Right cardiac atrium (tissue), 5 donors: Measurements from ENCODE around the gene LAMTOR3. TPM values are rescaled to one million over a fixed set of nuclear protein-coding genes. Genes with fewer than 3 reads are reported as not detected.

Experiments
- ATAC-seq, 2 donors: fragments of 200-7000 bp; cut with Tn5 transposase; one replicate each; pipeline versions ENCODE4 v1.8.0 to v1.9.1; 2020; ENCODE audit warnings: moderate library complexity in 2 of 2, mild to moderate bottlenecking in 1 of 2
- DNase-seq, 3 donors: peaks; one replicate each; pipeline ENCODE4 v3.0.0-alpha.2; 2020
- H3K27ac ChIP-seq: one replicate; pipeline ENCODE4 v1.5.1; 2013; ENCODE audit warnings: mild to moderate bottlenecking, low read length, control low read depth, moderate library complexity
- H3K27me3 ChIP-seq: one replicate; pipeline ENCODE4 v1.6.1; 2013; ENCODE audit not compliant: control insufficient read depth, insufficient read depth
- H3K4me1 ChIP-seq: one replicate; pipeline ENCODE4 v1.6.1; 2013; ENCODE audit warnings: low read length; ENCODE audit not compliant: control insufficient read depth, insufficient read depth
- H3K4me3 ChIP-seq: one replicate; pipeline ENCODE4 v1.5.1; 2013; ENCODE audit warnings: low read length, control low read depth
- H3K9me3 ChIP-seq: one replicate; pipeline ENCODE4 v1.6.1; 2013; ENCODE audit warnings: low read length; ENCODE audit not compliant: control insufficient read depth
- WGBS: extraction: QIAGEN DNeasy Blood & Tissue Kit; methylation state at CpG from one replicate; pipeline ENCODE4 v1.1.7; 2013; 5-methylcytosine and 5-hydroxymethylcytosine counted together
- intact Hi-C, 4 donors: fragments of 100-400 bp; cut with DNase I; formaldehyde crosslinking; loops; one replicate each; pipeline versions ENCODE4 v1.11.0 to v1.14.0; 2022 to 2023
- long read RNA-seq, 4 donors: library from polyadenylated mRNA; unstranded; transcript quantifications; one replicate each; pipeline ENCODE4 v2.0.0, GENCODE V29; 2020 to 2021
- polyA plus RNA-seq: library from polyadenylated mRNA; stranded (reverse); fragments of 200-250 nt; gene quantifications from one replicate; pipeline ENCODE4 v1.2.3, GENCODE V29; 2013
- total RNA-seq, 4 donors: library from RNA; stranded (reverse); fragmentation: NEBNext Ultra II Directional; extraction: Animal tissue kit (Norgen Biotek cat#: 25700); gene quantifications; one replicate each; pipeline ENCODE4 v1.2.1, GENCODE V29; 2021
- donor health status: healthy with polysubstance abuse.
- donor health status: DM: no; HTN: yes; CAD: no.
- donor health status: DM: no; HTN: no; CAD: no.
- donor health status: DM: no; HTN: yes; CAD: no; lungs with severe emphysema.
- donor health status: DM: yes; HTN: yes; CAD: no.

The LAMTOR3 gene, protein sequence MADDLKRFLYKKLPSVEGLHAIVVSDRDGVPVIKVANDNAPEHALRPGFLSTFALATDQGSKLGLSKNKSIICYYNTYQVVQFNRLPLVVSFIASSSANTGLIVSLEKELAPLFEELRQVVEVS
- 10 to 100 TPM; 24.9 to 38.3 (median 32.4) TPM for total RNA-seq
- polyA plus RNA-seq = 46.7 TPM
- long read RNA-seq, donor 1, full-length matches to known transcripts = 30 of 31 reads
- long read RNA-seq, donor 1, partial matches to known transcripts = 1 of 31 reads
- long read RNA-seq, donor 1, other reads (novel, unspliced or antisense) = 0 of 31 reads
- long read RNA-seq, donor 2, full-length matches to known transcripts = 23 of 24 reads
- long read RNA-seq, donor 2, partial matches to known transcripts = 0 of 24 reads
- long read RNA-seq, donor 2, other reads (novel, unspliced or antisense) = 1 of 24 reads
- long read RNA-seq, donor 3, full-length matches to known transcripts = 79 of 86 reads
- long read RNA-seq, donor 3, partial matches to known transcripts = 1 of 86 reads
- long read RNA-seq, donor 3, other reads (novel, unspliced or antisense) = 6 of 86 reads
- long read RNA-seq, donor 4, full-length matches to known transcripts = 15 of 16 reads
- long read RNA-seq, donor 4, partial matches to known transcripts = 1 of 16 reads
- long read RNA-seq, donor 4, other reads (novel, unspliced or antisense) = 0 of 16 reads

- WGBS = 3% methylated on average over 39 of the region's 40 CpGs
- Histone ChIP-seq H3K27ac (peak within 1 kb of the TSS; percentile 89), H3K27me3 (no peaks in the 10 kb centered on the region), H3K4me3 (peak within 1 kb of the TSS; percentile 94), H3K9me3 (no peaks in the 10 kb centered on the region), H3K4me1 (peaks cover 2% of the 10 kb centered on the region)
- peak; percentile 99 for ATAC-seq
- peak; percentile 92 to 96 (median 96) for DNase-seq
- intact Hi-C loops = loop anchor here (5.0 to 10.0 kb wide), 3 partner anchors 50 to 330 kb away; partner anchors contain the start of genes DNAJB14 (in 4 of the 4) and TRMT10A (in 1 of the 4)
Measured at GRCh38 chr4:99894161-99894997, at the start of gene LAMTOR3. LAMTOR3 (minus strand) TSS chr4:99894427; CDS start chr4:99893963, 464 bp downstream.

DNA sequence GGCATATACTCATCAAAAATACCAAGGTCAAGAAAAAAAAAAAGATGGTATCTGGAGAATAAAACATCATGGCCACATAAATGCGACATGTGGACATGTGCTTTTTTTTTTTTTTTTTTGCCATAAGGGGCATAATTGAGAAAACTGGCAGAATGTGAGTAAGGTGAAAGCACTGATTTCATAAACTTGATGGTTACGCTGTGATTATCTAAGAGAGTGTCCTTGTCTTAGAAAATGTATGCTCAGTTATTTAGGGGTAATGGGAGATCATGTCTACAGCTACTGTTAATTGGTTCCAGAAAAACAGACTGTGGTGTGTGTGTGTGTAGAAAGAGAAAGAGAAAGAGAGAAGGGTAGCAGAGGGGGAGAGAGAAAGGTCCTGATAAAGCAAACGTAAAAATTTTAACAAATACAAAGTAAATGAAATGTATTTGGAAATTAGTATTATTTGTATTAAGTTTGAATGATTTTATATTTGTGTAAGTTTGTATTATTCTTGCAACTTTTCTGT is 44.1 kb upstream of the LAMTOR3 start:
- no peak overlapping the region for H3K27ac ChIP-seq
- DNase-seq (no peak), ATAC-seq (no peak)
- no peaks in the 10 kb centered on the region for H3K4me1 ChIP-seq
- no peaks in the 10 kb centered on the region for H3K9me3 ChIP-seq
- H3K4me3 ChIP-seq = no peak overlapping the region
- WGBS = 95% methylated on average over 3 of the region's 3 CpGs
- intact Hi-C loops = no loop called here
- no peaks in the 10 kb centered on the region for H3K27me3 ChIP-seq

GRCh38 chr4:99934891-99935290 is 40.7 kb upstream of the LAMTOR3 start:
- intact Hi-C loops = no loop called here
- no peaks in the 10 kb centered on the region for H3K9me3 ChIP-seq
- H3K27me3 ChIP-seq = no peaks in the 10 kb centered on the region
- H3K27ac ChIP-seq = no peak overlapping the region
- DNase-seq = no peak
- no peaks in the 10 kb centered on the region for H3K4me1 ChIP-seq
- ATAC-seq = no peak
- no peak overlapping the region for H3K4me3 ChIP-seq

DNA sequence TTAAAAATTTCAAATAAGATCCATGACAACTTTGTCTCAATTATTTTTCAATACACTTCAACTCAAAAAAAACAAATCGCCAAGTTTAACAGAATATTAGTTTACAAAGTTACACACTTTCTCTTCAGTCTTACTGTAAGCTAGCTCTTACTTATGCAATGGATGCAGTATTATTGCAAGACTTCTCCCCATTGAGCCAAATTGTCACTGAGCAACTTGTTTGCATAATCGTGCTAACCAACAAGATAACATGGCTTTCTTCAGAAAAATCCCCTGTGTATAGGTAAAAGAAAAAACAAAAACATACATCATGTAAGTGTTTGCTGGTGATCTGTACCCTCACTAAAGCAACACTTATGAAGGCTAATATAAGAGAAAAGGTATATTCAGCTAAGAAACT is 33.3 kb upstream of the LAMTOR3 start:
- DNase-seq = no peak
- Histone ChIP-seq H3K27ac (no peak overlapping the region), H3K9me3 (no peaks in the 10 kb centered on the region), H3K4me3 (no peak overlapping the region), H3K4me1 (no peaks in the 10 kb centered on the region), H3K27me3 (no peaks in the 10 kb centered on the region)
- 77% methylated on average over 2 of the region's 2 CpGs for WGBS
- ATAC-seq = no peak
- intact Hi-C loops = no loop called here

DNA sequence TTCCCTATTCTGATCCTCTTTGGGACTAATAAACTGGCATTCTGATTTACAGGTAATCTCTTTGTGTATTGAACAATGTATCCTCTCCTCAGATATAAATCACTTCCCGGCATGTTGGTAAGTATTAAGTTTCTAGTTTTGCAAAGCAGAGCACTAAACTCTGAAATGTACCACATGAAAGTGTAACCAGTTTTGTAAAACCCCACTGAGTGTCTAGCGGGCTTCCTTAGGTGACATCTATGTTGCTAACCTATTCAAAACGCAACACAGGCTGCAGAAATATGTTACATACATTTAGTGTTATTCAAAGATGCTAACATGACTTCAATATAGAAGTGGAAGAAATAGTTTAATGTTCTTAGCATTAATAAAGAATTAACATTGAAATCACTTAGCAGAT is 26.9 kb upstream of the LAMTOR3 start:
- 96% methylated on average over 3 of the region's 3 CpGs for WGBS
- Histone ChIP-seq H3K9me3 (no peaks in the 10 kb centered on the region), H3K4me1 (no peaks in the 10 kb centered on the region), H3K27ac (no peak overlapping the region), H3K27me3 (no peaks in the 10 kb centered on the region), H3K4me3 (no peak overlapping the region)
- intact Hi-C loops = no loop called here
- no peak for ATAC-seq
- DNase-seq = no peak

DNA sequence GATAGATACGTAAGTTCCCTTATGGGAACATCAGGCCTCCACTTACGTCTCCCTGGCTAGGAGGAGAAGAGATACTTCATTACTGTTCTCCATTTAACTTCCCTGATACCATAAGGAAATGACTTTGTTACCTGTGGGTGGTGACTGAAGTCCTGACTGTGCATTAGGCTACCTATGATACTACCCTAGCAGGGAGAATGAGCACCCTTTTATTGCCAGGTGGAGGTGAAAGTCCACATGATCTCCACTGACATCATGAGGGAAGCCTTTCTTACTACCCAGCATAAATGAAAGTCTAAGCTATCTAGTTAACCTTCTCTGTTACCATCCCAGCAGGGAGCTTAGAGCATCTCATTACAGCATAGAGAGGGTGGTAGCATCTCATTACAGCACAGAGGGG is 24.4 kb upstream of the LAMTOR3 start:
- H3K4me3 ChIP-seq = no peak overlapping the region

DNA sequence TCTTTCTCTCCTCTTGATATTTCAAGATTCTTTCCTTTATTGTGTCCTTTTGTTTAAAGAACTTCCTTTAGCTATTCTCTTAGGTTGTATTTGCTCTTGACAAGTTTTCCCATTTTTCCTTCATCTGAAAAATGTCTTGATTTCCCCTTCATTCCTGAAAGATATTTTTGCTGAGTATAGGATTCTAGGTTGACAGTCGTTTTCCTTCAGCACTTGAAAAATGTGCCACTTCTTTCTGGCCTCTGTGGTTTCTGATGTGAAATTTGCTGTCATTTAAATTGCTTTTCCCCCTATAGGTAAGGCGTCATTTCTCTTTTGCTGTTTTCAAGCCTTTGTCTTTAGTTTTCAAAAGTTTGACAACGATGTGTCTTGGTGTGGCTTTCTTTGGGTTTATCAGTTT is 23.3 kb upstream of the LAMTOR3 start:
- no peaks in the 10 kb centered on the region for H3K9me3 ChIP-seq
- DNase-seq (no peak), ATAC-seq (no peak)
- WGBS = 98% methylated on average over 3 of the region's 3 CpGs
- no peaks in the 10 kb centered on the region for H3K27me3 ChIP-seq
- H3K4me1 ChIP-seq = no peaks in the 10 kb centered on the region
- intact Hi-C loops = no loop called here
- no peak overlapping the region for H3K27ac ChIP-seq
- no peak overlapping the region for H3K4me3 ChIP-seq

More for the DNA sequence above, 24.4 kb upstream of the LAMTOR3 start:
- WGBS = 99% methylated on average over 2 of the region's 2 CpGs
- no peaks in the 10 kb centered on the region for H3K27me3 ChIP-seq
- intact Hi-C loops = no loop called here
- DNase-seq (no peak), ATAC-seq (peak in 1 of 2 donors; percentile 55)
- no peak overlapping the region for H3K27ac ChIP-seq
- H3K9me3 ChIP-seq = no peaks in the 10 kb centered on the region
- no peaks in the 10 kb centered on the region for H3K4me1 ChIP-seq

- Histone ChIP-seq H3K9me3 (no peaks in the 10 kb centered on the region), H3K27ac (no peak overlapping the region), H3K4me1 (no peaks in the 10 kb centered on the region), H3K27me3 (no peaks in the 10 kb centered on the region), H3K4me3 (no peak overlapping the region)
- 88% methylated on average over 2 of the region's 2 CpGs for WGBS
- ATAC-seq (no peak), DNase-seq (no peak)
- intact Hi-C loops = no loop called here
Measured at GRCh38 chr4:99915449-99915848, 21.2 kb upstream of the LAMTOR3 start.

DNA sequence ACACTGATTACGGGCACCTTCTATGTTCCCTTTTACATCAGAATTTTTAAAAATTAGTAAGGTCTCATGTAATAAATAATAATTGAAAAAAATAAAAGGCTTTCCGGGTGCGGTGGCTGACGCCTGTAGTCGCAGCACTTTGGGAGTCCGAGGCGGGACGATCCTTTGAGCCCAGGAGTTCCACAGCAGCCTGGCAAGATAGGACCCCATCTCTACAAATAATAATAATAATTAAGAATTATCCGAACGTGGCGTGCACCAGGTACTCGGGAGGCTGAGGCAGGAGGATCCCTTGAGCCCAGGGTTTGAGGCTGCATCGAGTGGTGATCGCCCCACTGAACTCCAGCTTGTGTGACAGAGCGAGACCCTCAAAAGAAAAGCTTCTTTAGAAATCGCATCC is 771 bp upstream of the LAMTOR3 start:
- peaks cover 2% of the 10 kb centered on the region for H3K4me1 ChIP-seq
- 96% methylated on average over 16 of the region's 16 CpGs for WGBS
- H3K27ac ChIP-seq = peak overlapping the region; percentile 75
- no peaks in the 10 kb centered on the region for H3K9me3 ChIP-seq
- peak overlapping the region; percentile 94 for H3K4me3 ChIP-seq
- intact Hi-C loops = loop anchor here (5.0 to 10.0 kb wide), 3 partner anchors 50 to 330 kb away; partner anchors contain the start of genes DNAJB14 (in 4 of the 4) and TRMT10A (in 1 of the 4)
- H3K27me3 ChIP-seq = no peaks in the 10 kb centered on the region
- no peak for ATAC-seq
- peak in 2 of 3 donors; percentile 32 to 33 for DNase-seq

DNA sequence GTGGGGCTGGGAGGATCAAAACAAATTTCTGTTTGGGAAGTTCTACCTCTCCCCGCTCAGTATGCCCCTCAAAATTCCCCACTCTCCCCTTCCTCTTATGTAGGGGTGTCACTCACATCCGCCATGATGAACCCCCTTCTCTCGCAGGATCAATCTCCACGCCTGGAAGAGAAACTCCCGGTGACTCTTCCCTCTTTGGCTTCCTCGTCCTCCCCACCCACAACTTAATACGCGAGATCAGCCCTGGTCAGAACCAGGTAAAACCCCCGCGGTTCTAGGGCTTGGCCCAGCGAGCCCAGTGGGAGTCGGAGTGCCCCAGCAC is 427 bp downstream of the LAMTOR3 start:
- WGBS = 2% methylated on average over 12 of the region's 12 CpGs
- intact Hi-C loops = loop anchor here (5.0 to 10.0 kb wide), 3 partner anchors 51 to 329 kb away; partner anchors contain the start of genes DNAJB14 (in 4 of the 4) and TRMT10A (in 1 of the 4)
- H3K4me3 ChIP-seq = peak overlapping the region; percentile 94
- no peaks in the 10 kb centered on the region for H3K27me3 ChIP-seq
- peak overlapping the region; percentile 89 for H3K27ac ChIP-seq
- no peaks in the 10 kb centered on the region for H3K9me3 ChIP-seq
- H3K4me1 ChIP-seq = peaks cover 2% of the 10 kb centered on the region
- DNase-seq (no peak), ATAC-seq (no peak)
